GM12872 (cell line): ENCODE results near the gene IL17C.

ENCODE experiments used
- TF ChIP-seq, protein P1 (sequence below): IDR thresholded peaks from 3 replicates; pipeline ENCODE4 v1.5.1; 2011; ENCODE audit warnings: low read depth, mild to moderate bottlenecking, low read length, moderate library complexity; ENCODE audit not compliant: insufficient read depth

IL17C gene

DNA sequence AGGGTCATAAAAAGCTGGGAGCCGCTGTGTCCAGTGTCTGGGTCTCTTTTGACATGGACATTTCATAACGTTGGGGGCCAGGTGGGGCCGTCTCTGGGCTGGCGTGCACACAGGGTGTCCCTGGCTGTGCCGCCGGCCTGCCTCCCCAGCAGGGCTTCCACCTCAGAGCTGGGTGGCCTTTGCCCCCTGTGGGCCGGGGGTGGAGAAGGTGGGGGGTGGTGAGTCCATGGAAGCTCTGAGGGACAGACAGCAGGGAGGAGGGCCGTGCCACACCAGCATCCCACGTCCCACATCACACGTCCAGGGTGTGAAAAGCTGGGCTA is 48.8 kb downstream of the IL17C start:
- TF ChIP-seq, protein P1, sequence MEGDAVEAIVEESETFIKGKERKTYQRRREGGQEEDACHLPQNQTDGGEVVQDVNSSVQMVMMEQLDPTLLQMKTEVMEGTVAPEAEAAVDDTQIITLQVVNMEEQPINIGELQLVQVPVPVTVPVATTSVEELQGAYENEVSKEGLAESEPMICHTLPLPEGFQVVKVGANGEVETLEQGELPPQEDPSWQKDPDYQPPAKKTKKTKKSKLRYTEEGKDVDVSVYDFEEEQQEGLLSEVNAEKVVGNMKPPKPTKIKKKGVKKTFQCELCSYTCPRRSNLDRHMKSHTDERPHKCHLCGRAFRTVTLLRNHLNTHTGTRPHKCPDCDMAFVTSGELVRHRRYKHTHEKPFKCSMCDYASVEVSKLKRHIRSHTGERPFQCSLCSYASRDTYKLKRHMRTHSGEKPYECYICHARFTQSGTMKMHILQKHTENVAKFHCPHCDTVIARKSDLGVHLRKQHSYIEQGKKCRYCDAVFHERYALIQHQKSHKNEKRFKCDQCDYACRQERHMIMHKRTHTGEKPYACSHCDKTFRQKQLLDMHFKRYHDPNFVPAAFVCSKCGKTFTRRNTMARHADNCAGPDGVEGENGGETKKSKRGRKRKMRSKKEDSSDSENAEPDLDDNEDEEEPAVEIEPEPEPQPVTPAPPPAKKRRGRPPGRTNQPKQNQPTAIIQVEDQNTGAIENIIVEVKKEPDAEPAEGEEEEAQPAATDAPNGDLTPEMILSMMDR, result no peak

DNA sequence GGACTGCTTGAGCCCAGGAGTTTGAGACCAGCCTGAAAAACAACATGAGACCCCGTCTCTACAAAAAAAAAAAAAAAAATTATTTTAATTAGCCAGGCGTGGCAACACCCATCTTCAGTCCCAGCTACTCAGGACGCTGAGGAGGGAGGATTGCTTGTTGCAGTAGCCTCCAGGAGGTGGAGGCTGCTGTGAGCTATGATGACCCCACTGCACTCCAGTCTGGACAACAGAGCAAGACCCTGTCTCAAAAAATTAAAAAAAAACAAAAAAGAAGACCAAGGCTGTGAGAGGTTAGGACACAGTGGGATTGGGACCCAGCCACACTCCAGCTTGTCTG is 49.3 kb downstream of the IL17C start:
- TF ChIP-seq, protein P1, result no peak

DNA sequence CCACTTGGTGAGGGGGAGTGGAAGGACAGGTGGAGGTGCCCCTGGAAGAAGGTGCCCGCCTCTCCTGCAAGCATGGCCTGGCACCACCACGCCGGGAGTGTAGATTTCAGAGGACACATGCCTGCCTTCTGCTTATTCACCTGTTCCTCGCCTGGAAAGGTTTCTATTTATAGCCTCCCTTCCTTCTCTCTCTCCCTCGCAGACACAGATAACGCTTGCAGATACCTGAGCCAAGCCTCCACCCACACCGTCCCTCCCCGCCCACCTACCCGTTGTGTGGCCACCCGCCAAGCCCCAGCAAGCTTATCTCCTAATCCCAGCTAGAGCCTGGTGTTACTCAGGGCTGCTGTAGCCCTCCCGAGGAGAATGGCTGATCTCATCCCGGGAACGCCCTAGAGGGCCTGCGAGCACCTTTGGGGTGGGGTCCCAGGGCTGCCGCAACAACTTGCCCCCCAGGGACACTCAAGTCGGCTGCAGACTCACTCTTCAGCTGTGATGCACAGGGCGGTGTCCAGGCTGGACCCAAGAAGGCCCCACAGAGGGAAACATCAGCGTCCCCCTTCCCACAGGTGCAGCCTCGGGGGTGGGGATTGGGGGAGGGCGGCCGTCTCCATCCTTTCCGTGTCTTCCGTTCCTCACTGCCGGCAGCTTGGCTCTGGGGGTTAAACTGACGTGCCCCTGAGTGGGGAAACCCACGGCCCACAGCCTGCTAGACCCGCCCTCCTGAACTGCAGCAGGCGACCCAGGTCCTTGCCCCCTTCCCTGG is 49.8 kb downstream of the IL17C start:
- TF ChIP-seq, protein P1, result no peak
